ENCODE data around the gene GLDC. TPM values are rescaled to one million over a fixed set of nuclear protein-coding genes. Genes with fewer than 3 reads are reported as not detected.
"Not testable (repeated sequence)": the region's sequence is repeated elsewhere in the genome, so short reads cannot be mapped to it uniquely, and the experiment has no call there.

GLDC gene
- polyA plus RNA-seq, 4 donors, result 18.4 to 25.3 (median 19.6) TPM

DNA sequence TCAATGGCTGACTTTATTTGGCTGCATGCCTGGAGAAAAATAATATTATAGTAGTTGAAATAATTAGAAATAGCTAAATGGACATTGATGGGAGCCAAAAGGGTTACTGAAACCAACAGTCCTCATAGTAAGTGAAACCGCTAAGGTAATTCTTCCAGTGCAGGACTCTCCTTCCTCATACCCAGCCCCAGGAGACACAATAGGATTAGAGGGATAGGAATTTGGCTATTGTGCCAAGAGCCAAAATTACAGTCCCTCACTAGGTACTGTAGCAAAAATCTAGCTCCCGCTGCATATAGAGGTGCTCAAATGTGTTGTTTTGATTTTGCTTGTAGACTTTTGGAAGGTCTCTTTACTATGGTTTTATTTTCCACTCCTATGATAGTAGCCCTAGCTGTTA lies 20.2 kb downstream of the GLDC start:
- no peak for DNase-seq (ENCODE audit: low read depth in 4 of 4, low spot score in 3 of 4)

DNA sequence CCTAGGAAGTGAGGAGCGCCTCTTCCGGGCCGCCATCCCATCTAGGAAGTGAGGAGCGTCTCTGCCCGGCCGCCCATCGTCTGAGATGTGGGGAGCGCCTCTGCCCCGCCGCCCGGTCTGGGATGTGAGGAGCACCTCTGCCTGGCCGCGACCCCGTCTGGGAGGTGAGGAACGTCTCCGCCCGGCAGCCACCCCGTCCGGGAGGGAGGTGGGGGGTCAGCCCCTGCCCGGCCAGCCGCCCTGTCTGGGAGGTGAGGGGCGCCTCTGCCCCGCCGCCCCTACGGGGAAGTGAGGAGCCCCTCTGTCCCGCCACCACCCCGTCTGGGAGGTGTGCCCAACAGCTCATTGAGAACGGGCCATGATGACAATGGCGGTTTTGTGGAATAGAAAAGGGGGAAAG lies 22.7 kb downstream of the GLDC start:
- not testable (repeated sequence) for DNase-seq (ENCODE audit: low read depth in 4 of 4, low spot score in 3 of 4)

DNA sequence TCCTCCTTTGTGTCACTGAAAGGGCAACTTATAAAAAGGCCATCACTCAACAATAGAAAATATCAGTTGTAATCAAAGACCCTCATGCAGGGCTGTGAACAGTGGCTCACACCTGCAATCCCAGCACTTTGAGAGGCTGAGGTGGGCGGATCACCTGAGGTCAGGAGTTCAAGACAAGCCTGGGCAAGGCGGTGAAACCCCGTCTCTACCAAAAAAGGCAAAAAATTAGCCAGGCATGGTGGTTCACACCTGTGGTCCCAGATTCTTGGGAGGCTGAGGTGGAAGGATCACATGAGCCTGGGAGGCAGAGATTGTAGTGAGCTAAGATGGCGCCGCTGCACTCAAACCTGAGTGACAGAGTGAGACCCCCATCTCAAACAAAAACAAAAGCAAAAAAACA lies 24.7 kb downstream of the GLDC start:
- no peak for DNase-seq (ENCODE audit: low read depth in 4 of 4, low spot score in 3 of 4)

DNA sequence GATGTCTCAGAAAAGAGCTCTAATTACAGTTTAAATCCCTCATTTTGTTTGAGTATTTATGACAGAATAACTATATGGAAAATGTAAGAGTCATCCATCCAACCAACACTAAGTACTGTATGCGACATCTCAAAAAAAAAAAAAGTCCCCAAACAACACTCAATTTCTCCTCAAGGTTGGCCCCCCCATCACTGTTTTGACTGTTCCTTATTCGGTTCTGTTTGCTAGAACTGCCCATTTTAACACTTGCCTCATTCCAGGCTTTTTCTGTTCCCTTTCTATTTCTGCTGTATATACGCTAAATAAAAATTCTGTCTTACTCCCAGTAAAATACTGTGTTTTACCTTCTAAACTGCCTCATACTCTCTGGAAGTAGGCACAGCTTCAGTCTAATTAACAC lies 25.2 kb downstream of the GLDC start:
- no peak for DNase-seq (ENCODE audit: low read depth in 4 of 4, low spot score in 3 of 4)

DNA sequence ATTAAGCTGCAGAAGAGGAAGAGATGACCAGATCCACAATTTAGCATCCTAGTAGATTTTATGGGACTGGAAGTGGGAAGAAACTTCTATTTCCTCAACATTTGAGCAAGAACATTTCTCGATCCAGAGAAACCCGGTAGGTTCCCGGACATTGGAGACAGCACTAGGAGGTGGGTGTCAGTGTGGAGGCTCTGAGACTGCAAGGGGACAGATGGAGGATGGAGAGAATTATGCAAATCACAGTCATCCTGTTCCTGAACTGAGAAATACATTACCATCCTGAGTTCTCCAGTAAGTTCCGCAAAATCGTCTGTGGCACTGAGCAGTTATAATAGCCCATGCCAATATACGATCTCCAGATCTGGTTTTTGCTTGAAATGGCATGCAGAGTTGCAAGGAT lies 25.6 kb downstream of the GLDC start:
- no peak for DNase-seq (ENCODE audit: low read depth in 4 of 4, low spot score in 3 of 4)

DNA sequence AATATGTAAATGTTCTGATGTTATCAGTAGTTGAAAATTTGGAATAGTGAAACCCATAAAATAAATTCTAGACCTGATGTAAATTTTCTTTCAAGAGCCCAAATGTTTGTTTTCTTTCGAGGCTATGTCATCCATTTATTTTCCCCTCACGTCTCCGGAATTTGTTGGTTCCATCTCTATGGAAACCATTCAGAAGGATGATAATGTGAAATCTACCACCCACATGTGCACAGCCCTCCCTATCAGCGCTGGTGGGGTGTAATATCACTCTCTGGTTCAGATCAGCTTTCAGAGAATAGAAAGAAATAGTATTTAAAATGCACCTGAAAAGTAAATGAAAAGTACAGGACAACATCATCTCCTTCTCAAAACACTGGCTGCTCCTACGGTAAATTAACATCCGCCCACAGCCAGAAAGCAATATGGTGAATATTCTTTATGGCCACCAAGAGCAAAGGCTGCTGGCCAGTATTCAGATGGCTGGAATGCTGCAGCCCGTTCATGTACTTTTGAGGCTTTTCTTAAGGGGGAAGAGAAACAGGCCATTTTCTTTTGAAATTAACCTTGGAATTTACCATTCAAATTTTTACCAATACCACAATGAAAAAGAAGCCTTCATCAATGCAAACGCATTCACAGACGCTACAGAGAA lies 28.5 kb downstream of the GLDC start:
- no peak for DNase-seq (ENCODE audit: low read depth in 4 of 4, low spot score in 3 of 4)

DNA sequence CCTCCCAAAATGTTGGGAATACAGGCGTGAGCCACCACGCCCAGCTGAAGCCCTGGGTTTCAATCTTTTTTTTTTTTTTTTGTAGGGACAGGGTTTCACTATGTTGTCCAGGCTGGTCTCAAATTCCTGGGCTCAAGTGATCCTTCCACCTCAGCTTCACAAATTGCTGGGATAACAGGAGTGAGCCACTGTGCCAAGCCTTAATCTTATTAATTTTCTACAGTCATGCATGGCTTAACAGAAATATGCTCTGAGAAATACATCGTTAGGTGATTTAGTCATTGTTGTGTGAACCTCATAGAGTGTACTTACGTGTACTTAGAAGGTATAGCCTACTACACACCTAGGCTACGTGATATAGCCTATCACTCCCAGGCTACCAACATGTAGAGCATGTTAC lies 31.0 kb downstream of the GLDC start:
- no peak for DNase-seq (ENCODE audit: low read depth in 4 of 4, low spot score in 3 of 4)

DNA sequence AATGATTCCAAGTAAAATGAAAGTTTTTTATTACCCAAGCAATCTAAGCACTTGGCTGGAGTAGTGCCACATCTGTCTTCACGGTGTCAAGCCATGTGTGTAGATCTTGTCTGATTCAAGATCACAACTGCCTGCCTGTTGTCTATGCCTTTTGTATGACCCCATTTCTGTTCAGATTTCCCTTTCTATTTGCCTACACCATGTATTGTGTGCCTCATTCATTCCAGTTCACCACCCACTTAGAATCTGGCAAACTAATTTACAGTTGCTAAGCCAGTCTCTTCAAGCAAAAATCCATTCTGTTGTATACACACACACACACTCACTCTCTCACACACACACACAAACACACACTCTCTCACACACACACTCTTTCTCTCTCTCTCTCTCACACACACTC lies 33.7 kb downstream of the GLDC start:
- DNase-seq (ENCODE audit: low read depth in 4 of 4, low spot score in 3 of 4), result no peak

DNA sequence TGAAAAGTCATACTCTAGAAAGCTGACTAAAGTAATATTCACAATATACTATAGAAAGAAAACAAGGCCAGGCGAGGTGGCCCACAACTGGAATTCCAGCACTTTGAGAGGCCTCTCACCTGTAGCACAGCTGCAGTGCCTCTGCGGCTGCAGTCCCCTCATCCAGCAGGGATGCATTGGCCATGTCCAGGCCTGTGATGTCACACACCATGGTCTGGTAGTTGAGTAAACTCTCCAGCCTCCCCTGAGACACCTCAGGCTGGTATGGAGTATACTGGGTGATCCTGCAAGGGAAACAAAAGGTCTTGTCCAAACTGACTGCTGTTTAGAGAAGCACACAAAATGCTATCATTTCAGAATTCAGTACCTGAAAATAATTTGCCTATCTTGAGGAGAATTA lies 35.5 kb downstream of the GLDC start:
- DNase-seq (ENCODE audit: low read depth in 4 of 4, low spot score in 3 of 4), result no peak

DNA sequence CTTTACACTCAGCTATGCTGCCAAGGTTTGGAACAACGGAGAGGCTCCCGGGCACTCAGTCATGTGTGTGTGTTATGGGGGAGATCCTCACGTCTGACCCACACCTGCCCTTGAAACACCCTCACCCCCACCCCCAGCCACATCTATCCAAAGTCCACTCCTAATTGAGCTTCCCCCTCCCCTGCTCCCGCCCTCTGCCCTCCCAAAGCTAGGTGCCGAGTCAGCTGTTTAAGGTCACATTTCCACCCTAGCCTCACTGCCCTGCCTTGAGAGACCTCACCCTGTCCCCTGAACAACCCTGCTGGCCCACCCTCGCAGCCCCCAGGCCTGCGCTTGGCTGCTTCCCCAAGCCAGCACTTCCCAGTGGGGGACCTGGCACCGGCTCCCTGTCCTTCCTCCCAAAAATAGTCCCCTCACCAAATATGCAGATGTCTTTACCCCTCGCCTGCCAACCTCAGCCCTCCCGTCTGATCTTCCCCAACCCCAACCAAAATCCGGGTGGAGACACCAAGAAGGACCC lies 36.0 kb downstream of the GLDC start:
- DNase-seq (ENCODE audit: low read depth in 4 of 4, low spot score in 3 of 4), result no peak

DNA sequence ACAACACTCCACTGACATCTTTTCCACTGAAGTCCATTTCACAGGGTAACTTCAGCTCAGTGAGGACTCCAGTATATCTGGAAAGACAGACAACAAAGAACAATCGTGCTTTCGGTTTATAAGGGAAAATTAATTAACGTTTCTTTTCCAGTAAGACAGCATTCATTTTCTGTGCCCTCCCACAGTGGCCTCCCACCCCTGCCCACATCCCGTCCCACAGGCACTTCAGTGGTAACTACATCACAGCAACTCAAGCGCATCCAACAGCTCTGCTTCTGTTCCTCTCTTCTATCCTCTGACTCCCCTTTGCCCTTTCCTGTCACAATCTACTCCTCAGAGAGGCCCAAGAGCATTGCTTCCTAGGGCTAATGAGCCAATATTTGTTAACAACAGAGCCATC lies 40.3 kb downstream of the GLDC start:
- DNase-seq (ENCODE audit: low read depth in 4 of 4, low spot score in 3 of 4), result no peak

DNA sequence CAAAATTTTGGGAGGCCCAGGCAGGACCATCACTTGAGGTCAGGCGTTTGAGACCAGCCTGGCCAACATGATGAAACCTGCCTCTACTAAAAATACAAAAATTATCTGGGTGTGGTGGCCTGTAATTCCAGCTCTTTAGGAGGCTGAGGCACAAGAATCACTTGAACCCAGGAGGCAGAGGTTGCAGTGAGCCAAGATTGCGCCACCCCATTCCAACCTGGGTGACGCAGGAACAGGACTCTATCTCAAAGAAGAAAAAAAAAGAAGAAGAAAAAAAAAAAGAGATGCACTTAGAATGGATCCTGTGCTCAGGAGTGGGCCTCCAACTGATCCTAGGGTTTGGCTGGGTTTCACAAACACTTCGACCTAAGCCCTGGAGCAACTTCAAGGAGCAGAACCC lies 45.1 kb downstream of the GLDC start:
- no peak for DNase-seq (ENCODE audit: low read depth in 4 of 4, low spot score in 3 of 4)

DNA sequence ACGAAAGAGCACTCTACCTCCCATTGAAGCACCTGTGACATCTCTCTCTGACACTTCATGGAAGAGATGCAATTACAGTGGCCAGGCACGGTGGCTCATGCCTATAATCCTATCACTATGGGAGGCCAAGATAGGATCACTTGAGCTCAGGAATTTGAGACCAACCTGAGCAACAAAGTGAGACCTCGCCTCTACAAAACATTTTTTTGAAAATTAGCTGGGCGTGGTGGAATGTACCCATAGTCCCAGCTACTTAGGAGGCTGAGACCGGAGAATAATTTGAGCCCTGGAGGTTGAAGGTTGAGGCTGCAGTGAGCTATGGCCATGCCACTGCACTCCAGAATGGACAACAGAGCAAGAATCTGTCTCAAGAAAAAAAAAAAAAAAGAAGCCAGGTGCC lies 45.5 kb downstream of the GLDC start:
- DNase-seq (ENCODE audit: low read depth in 4 of 4, low spot score in 3 of 4), result no peak

DNA sequence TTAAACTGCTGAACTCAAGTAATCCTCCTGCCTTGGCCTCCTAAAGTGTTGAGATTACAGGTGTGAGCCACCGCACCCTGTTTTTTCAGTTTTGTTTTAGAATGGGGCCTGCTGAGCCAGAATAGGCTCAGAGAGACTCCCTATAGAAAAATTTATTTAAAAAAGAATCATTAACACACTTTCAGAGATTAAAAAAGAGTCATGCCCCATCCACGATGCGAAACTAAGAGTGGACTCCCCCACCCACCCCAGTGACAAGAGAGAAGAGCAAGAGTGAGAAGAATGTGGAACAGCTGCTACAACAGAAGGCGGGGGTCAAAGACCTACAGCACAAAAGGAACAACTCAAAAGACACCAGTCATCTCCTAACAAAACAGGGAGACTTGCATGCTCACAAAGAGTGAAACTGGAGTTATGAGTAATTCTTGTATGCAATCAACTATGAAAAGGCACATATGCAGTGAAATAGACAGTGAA lies 47.2 kb downstream of the GLDC start:
- DNase-seq (ENCODE audit: low read depth in 4 of 4, low spot score in 3 of 4), result no peak

DNA sequence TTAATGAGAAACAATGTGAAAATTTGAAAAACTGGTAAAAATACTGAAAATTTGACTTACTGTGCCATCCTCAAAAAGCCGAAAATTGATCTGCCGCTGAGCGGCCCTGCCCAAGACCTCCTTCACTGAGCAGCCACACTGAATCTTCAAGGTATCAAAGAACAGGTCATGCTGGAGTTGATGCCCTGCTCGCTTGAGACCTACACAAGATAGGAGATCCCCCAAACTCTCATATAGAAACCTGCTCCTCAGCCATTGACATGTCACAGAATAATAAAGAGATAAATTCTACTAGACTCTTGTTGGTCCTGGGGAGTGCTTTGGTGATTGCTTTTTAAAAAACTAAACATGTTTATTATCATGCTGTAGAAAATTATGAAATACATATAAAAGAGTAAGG lies 52.7 kb downstream of the GLDC start:
- DNase-seq (ENCODE audit: low read depth in 4 of 4, low spot score in 3 of 4), result no peak

DNA sequence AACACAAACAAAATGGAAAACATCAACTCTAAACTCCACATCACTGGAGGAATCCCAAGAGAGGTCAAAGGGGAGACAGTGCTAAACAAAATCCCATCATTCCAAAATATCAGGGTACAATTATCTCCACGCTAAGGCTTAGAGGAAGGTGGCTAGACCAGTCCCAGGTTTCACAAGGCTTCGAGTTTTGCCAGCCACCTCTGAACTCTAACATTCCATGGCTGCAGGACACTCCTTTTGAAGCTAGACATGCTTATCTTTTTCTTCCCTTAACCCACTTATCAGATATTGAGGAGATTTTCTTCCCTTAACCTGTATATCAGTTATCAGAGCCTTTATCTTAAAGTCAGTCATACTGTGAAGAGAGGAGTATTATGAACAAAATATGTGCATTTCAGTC lies 53.3 kb downstream of the GLDC start:
- no peak for DNase-seq (ENCODE audit: low read depth in 4 of 4, low spot score in 3 of 4)

DNA sequence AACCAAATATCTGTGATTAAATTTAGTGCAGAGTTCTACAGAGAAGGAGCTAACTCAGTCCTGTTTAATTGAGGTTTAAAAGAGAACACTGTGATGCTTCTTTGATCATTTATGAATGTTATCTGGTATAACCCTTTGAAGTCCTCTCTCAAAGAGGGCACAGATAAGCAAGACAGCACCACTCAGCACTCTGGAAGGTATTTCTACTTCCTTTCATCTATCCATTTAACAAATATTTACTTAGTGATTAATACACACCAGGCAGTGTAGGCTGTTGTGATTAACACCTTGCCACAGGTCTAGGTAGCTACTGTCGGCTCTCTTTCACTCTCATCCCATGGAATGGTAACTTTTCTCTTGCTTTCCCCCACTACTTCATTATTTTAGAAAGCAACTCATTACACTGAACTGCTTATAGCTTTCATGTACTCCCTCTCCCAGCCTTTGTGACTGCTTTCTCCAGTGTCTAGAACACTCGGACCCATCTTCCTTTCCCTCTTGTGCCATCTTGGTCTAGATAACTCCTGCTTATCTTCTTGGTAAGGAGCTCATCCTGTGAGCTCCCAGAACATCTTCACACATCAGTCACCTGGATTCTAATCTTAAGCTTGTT lies 54.7 kb downstream of the GLDC start:
- DNase-seq (ENCODE audit: low read depth in 4 of 4, low spot score in 3 of 4), result no peak

DNA sequence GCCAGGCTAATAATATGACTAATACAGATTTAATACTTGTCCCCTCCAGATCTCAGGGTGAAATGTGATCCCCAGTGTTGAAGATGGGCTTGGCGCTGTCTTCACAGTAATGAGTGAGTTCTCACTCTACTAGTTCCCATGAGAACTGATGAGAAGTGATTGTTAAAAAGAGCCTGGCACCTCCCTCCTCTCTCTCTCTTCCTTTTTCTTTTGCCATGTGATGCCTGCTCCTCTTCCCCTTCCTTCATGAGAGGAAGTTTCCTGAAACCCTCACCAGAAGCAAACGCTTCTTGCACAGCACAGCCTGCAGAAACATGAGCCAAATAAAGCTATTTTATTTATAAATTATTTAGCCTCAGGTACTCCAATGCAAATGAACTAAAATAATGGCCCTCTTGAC lies 55.2 kb downstream of the GLDC start:
- no peak for DNase-seq (ENCODE audit: low read depth in 4 of 4, low spot score in 3 of 4)

DNA sequence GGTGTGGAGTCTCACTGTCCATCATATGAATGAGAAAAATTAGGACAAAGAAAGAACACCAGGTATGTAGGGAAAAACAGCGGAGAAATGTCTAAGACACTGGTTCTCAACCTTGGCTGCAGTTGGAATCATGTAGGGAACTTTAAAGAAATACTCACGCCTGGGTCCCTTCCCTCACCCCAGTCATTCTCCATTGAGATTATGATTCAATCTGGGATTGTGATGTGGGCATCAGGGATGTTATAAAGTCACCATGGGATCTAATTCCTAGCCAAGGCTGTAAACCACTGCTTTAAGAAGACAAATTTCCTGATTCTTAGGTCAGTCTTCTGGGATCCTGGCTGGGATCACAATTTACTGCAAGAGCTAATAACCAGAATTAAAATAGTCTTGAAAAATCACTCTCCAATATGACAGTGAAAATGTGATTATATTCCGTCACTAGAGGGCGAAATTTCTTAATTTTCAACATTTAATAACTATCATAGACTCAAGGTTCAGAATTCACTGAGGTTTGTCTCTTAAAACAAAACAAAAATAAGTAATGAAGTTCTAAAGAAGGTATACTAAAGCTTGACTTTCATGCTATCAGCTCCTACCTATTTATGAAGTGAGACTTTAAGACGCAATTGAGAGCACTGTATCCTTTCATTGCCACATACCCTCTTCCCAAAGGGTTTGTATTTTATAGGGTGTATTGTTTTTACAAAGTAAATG lies 60.5 kb downstream of the GLDC start:
- DNase-seq (ENCODE audit: low read depth in 4 of 4, low spot score in 3 of 4), result peak; percentile 12 to 24 (median 15)

DNA sequence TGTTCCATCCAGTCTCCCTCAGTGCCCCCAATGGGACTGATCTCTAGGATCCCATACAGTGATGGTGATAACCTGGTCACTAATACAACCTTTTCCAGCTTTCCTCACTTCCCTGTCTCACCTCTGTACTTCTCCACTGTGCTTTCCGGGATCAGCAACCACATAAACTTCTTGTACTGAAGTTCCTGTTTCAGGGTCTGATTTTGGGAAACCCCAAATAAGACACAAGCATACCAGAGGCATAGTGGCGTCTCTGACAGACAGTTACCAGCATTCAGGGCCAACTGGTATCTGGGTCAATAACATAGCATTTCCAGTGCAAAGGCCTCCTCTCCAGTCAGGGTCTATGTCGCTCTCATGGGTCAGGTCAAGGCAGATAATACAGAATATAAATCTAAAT lies 64.3 kb downstream of the GLDC start:
- DNase-seq (ENCODE audit: low read depth in 4 of 4, low spot score in 3 of 4), result no peak

DNA sequence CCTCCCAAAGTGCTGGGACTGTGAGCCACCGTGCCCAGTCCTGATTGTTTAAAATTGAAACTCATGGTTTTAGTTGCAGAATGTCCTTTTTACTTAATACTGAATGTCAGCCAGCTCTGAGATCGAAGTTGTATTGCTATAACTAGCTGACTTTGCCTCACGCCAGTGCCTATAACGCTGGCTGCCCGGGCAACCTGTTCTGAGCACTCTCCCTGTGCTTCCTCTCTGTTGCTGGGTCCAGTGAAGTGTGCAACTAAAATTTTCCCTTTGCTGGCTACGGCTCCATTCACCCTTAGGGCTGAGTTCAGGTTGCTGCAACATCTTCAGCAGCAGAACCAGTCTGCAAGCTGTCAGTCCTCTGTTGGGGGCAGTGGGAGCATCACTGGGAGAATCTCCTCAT lies 65.9 kb downstream of the GLDC start:
- DNase-seq (ENCODE audit: low read depth in 4 of 4, low spot score in 3 of 4), result no peak

DNA sequence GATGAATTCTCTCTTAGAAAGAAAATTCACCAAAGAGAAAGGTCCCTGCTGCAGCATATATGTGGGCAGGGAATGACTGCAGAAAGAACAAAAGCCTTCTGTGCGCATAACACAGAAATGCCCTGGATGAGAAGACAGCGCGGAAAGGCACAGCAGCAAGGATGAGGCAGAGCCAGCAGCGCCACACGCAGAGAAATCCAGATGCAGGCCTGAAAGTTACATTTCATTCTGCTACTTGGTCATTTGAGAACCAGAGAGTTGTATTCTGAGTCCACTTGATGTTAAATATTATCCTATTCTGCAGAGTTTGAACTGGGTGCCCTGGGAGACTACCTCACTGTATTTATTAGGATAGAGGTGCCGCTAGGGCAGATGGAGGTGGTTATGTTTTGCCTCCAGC lies 68.5 kb downstream of the GLDC start:
- DNase-seq (ENCODE audit: low read depth in 4 of 4, low spot score in 3 of 4), result no peak

Measured in right renal pelvis (tissue), 4 donors.